ENCODE measurements around the gene SH2D3C. TPM values are rescaled to one million over a fixed set of nuclear protein-coding genes. Genes with fewer than 3 reads are reported as not detected.
A peak's percentile ranks its signal among the peaks of the same experiment; 100 is the strongest.

The SH2D3C gene
- total and polyA plus RNA-seq, 10 of the 15 experiments (the other 5 are each of a cell fraction or from before 2014, with no cell fraction given) = 1.2 to 23.5 (median 16.2) TPM

- no peak; the same call in 2 of the 3 replicates for ATAC-seq
- no peak overlapping the region for H3K9ac ChIP-seq (ENCODE audit: control insufficient read depth, insufficient read depth, low read length)
- BruUV-seq (replicated peaks) = no TSS peak
- intact Hi-C loops (cut with micrococcal nuclease; ENCODE audit: unreplicated experiment) = no loop called here
- H3K4me3 ChIP-seq = no peak overlapping the region
- FAIRE-seq = no peak
- no peak for DNase-seq (ENCODE audit: low read depth, low spot score)
- ChIA-PET RAD21 (ENCODE audit: unreplicated experiment) (no interaction called here), SMC1A (ENCODE audit: uncharacterized antibody, unreplicated experiment) (no interaction called here), CTCF (no interaction called here), POLR2A (no interaction called here)
- in situ Hi-C loops (cut with MboI) = no loop called here
- WGBS (ENCODE audit: insufficient coverage, insufficient replicate concordance, low lambda C conversion rate, missing lambda C conversion rate) = 71% methylated on average over 8 of the region's 8 CpGs
- H4K20me1 ChIP-seq (ENCODE audit: control insufficient read depth, insufficient read depth) = no peaks in the 10 kb centered on the region; the same call in 1 of the 2 replicates
- H3K36me3 ChIP-seq (ENCODE audit: control insufficient read depth in 2 of 2, insufficient read depth in 2 of 2, low read length in 1 of 2) = peaks cover 0 to 18% of the 10 kb centered on the region in 2 experiments; a peak in 3 of 4 replicates
- H3K27me3 ChIP-seq (replicated peaks in 1 of 2; ENCODE audit: control insufficient read depth in 2 of 2, insufficient read depth in 2 of 2, low read length in 1 of 2) = no peaks in the 10 kb centered on the region
- no peak overlapping the region for H2AFZ ChIP-seq (ENCODE audit: control insufficient read depth, low read depth, low read length)
- H3K9me3 ChIP-seq (replicated peaks; ENCODE audit: control insufficient read depth, insufficient read depth, low read length) = no peaks in the 10 kb centered on the region
- no peak overlapping the region for H3K27ac ChIP-seq (ENCODE audit: control insufficient read depth, insufficient read depth)
- no peaks in the 10 kb centered on the region for H3K4me1 ChIP-seq (ENCODE audit: control insufficient read depth, insufficient read depth, low read length)
- no peaks in the 10 kb centered on the region for H3K79me2 ChIP-seq (ENCODE audit: control insufficient read depth, insufficient read depth, low read length)
- TF ChIP-seq POLR2AphosphoS5 (IDR thresholded peaks at IDR 0.05; ENCODE audit: low read length) = 0 out of 2 replicates have a peak, but pooled peaks have one; percentile 31
- TF ChIP-seq POLR2A (IDR thresholded peaks at IDR 0.05; ENCODE audit: low read depth, low read length) = 0 out of 2 replicates have a peak, but pooled peaks have one; percentile 4
- no peak for TF ChIP-seq NFYA (IDR thresholded peaks at IDR 0.05; ENCODE audit: borderline replicate concordance, low read depth, low read length)
- no peak overlapping the region for H3K4me2 ChIP-seq (ENCODE audit: control insufficient read depth, insufficient read depth)
Observed at GRCh38 chr9:127816728-127817127, 38.3 kb upstream of the SH2D3C start.

GRCh38 chr9:127816362-127816725 lies 37.9 kb upstream of the SH2D3C start:
- Histone ChIP-seq H2AFZ (ENCODE audit: control insufficient read depth, low read depth, low read length) (no peak overlapping the region), H3K36me3 (ENCODE audit: control insufficient read depth in 2 of 2, insufficient read depth in 2 of 2, low read length in 1 of 2) (peaks cover 0 to 18% of the 10 kb centered on the region in 2 experiments; a peak in 3 of 4 replicates), H3K27ac (ENCODE audit: control insufficient read depth, insufficient read depth) (no peak overlapping the region), H4K20me1 (ENCODE audit: control insufficient read depth, insufficient read depth) (no peaks in the 10 kb centered on the region; the same call in 1 of the 2 replicates), H3K4me1 (ENCODE audit: control insufficient read depth, insufficient read depth, low read length) (no peaks in the 10 kb centered on the region), H3K4me3 (no peak overlapping the region), H3K9ac (ENCODE audit: control insufficient read depth, insufficient read depth, low read length) (no peak overlapping the region), H3K27me3 (replicated peaks in 1 of 2; ENCODE audit: control insufficient read depth in 2 of 2, insufficient read depth in 2 of 2, low read length in 1 of 2) (no peaks in the 10 kb centered on the region), H3K9me3 (replicated peaks; ENCODE audit: control insufficient read depth, insufficient read depth, low read length) (no peaks in the 10 kb centered on the region), H3K79me2 (ENCODE audit: control insufficient read depth, insufficient read depth, low read length) (no peaks in the 10 kb centered on the region), H3K4me2 (ENCODE audit: control insufficient read depth, insufficient read depth) (no peak overlapping the region)
- in situ Hi-C loops (cut with MboI) = no loop called here
- RAD21 ChIA-PET (ENCODE audit: unreplicated experiment) = no interaction called here
- ATAC-seq = no peak
- FAIRE-seq = no peak
- POLR2A ChIA-PET = no interaction called here
- SMC1A ChIA-PET (ENCODE audit: uncharacterized antibody, unreplicated experiment) = no interaction called here
- no peak for DNase-seq (ENCODE audit: low read depth, low spot score)
- BruUV-seq (replicated peaks) = no TSS peak
- CTCF ChIA-PET = no interaction called here
- intact Hi-C loops (cut with micrococcal nuclease; ENCODE audit: unreplicated experiment) = no loop called here
- WGBS (ENCODE audit: insufficient coverage, insufficient replicate concordance, low lambda C conversion rate, missing lambda C conversion rate) = 72% methylated on average over 3 of the region's 3 CpGs
- TF ChIP-seq RELA (IDR thresholded peaks at IDR 0.05; ENCODE audit: borderline replicate concordance, partially characterized antibody) (no peak), POLR2A (IDR thresholded peaks at IDR 0.05; ENCODE audit: low read depth, low read length) (peak; percentile 54), USF1 (IDR thresholded peaks at IDR 0.05; ENCODE audit: borderline replicate concordance, extremely low read length, insufficient read depth, low read depth, low read length) (no peak), NR2F1 (conservative IDR thresholded peaks at IDR 0.05) (no peak), ASH2L (IDR thresholded peaks at IDR 0.05; ENCODE audit: borderline replicate concordance, low read depth) (no peak), USF2 (IDR thresholded peaks at IDR 0.05; ENCODE audit: borderline replicate concordance, low read depth, low read length) (no peak)
- TF ChIP-seq, protein P1, sequence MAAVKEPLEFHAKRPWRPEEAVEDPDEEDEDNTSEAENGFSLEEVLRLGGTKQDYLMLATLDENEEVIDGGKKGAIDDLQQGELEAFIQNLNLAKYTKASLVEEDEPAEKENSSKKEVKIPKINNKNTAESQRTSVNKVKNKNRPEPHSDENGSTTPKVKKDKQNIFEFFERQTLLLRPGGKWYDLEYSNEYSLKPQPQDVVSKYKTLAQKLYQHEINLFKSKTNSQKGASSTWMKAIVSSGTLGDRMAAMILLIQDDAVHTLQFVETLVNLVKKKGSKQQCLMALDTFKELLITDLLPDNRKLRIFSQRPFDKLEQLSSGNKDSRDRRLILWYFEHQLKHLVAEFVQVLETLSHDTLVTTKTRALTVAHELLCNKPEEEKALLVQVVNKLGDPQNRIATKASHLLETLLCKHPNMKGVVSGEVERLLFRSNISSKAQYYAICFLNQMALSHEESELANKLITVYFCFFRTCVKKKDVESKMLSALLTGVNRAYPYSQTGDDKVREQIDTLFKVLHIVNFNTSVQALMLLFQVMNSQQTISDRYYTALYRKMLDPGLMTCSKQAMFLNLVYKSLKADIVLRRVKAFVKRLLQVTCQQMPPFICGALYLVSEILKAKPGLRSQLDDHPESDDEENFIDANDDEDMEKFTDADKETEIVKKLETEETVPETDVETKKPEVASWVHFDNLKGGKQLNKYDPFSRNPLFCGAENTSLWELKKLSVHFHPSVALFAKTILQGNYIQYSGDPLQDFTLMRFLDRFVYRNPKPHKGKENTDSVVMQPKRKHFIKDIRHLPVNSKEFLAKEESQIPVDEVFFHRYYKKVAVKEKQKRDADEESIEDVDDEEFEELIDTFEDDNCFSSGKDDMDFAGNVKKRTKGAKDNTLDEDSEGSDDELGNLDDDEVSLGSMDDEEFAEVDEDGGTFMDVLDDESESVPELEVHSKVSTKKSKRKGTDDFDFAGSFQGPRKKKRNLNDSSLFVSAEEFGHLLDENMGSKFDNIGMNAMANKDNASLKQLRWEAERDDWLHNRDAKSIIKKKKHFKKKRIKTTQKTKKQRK (IDR thresholded peaks at IDR 0.05; ENCODE audit: low read depth, low read length) = no peak

All from GM12878 (cell line).